Measurements from ENCODE around the gene RFTN1. TPM values are rescaled to one million over a fixed set of nuclear protein-coding genes. Genes with fewer than 3 reads are reported as not detected.

Gene RFTN1
- polyA plus RNA-seq, 2 donors, result 2.1 to 3.7 TPM

DNA sequence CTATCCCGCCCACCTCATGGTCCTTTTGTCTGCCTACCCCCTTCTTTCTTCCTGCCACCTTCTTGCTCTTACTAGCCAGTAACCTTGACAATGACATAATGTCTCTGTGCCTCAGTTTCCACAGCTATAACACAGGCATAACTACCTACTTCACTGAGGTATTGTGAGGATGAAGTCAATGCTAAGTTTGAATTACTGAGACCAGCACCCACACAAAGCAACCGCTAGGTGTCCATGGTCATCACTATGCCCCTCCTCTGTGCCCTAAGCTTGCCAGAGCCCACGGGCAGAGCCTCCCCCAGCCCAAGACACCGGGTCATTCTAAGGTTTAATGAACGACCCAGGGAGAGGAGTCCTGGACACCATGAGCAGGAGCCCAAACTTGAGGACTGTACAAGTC lies 146.9 kb downstream of the RFTN1 start:
- no peaks in the 10 kb centered on the region for H3K9me3 ChIP-seq (ENCODE audit: control insufficient read depth in 2 of 2, insufficient read depth in 1 of 2, low read depth in 1 of 2, low read length in 1 of 2)
- no peak overlapping the region for H3K4me3 ChIP-seq (ENCODE audit: low read depth in 1 of 2, low read length in 2 of 2)
- H3K36me3 ChIP-seq (ENCODE audit: control insufficient read depth in 2 of 2, insufficient read depth in 2 of 2, low read length in 1 of 2), result peaks cover 0 to 9% of the 10 kb centered on the region in 2 donors
- no peaks in the 10 kb centered on the region for H3K27me3 ChIP-seq (ENCODE audit: control insufficient read depth in 1 of 2, insufficient read depth in 2 of 2, low read length in 2 of 2)
- H3K27ac ChIP-seq (ENCODE audit: low read depth in 2 of 2, low read length in 1 of 2), result no peak overlapping the region
- H3K4me1 ChIP-seq (ENCODE audit: control insufficient read depth in 2 of 2, insufficient read depth in 2 of 2, low read length in 1 of 2), result no peaks in the 10 kb centered on the region
- WGBS, 2 donors, result 74 to 78% methylated on average over 5 of the region's 5 CpGs

GRCh38 chr3:16365491-16366128 lies 147.9 kb downstream of the RFTN1 start:
- WGBS, 2 donors, result 81% methylated on average over 6 of the region's 6 CpGs
- H3K36me3 ChIP-seq (ENCODE audit: control insufficient read depth in 2 of 2, insufficient read depth in 2 of 2, low read length in 1 of 2), result peaks cover 0 to 9% of the 10 kb centered on the region in 2 donors
- no peaks in the 10 kb centered on the region for H3K9me3 ChIP-seq (ENCODE audit: control insufficient read depth in 2 of 2, insufficient read depth in 1 of 2, low read depth in 1 of 2, low read length in 1 of 2)
- H3K27me3 ChIP-seq (ENCODE audit: control insufficient read depth in 1 of 2, insufficient read depth in 2 of 2, low read length in 2 of 2), result no peaks in the 10 kb centered on the region
- H3K4me1 ChIP-seq (ENCODE audit: control insufficient read depth in 2 of 2, insufficient read depth in 2 of 2, low read length in 1 of 2), result no peaks in the 10 kb centered on the region
- H3K4me3 ChIP-seq (ENCODE audit: low read depth in 1 of 2, low read length in 2 of 2), result no peak overlapping the region
- no peak overlapping the region for H3K27ac ChIP-seq (ENCODE audit: low read depth in 2 of 2, low read length in 1 of 2)

- Histone ChIP-seq H3K4me3 (ENCODE audit: low read depth in 1 of 2, low read length in 2 of 2) (no peak overlapping the region), H3K36me3 (ENCODE audit: control insufficient read depth in 2 of 2, insufficient read depth in 2 of 2, low read length in 1 of 2) (peaks cover 0 to 9% of the 10 kb centered on the region in 2 donors), H3K9me3 (ENCODE audit: control insufficient read depth in 2 of 2, insufficient read depth in 1 of 2, low read depth in 1 of 2, low read length in 1 of 2) (no peaks in the 10 kb centered on the region), H3K27ac (ENCODE audit: low read depth in 2 of 2, low read length in 1 of 2) (no peak overlapping the region), H3K27me3 (ENCODE audit: control insufficient read depth in 1 of 2, insufficient read depth in 2 of 2, low read length in 2 of 2) (no peaks in the 10 kb centered on the region), H3K4me1 (ENCODE audit: control insufficient read depth in 2 of 2, insufficient read depth in 2 of 2, low read length in 1 of 2) (no peaks in the 10 kb centered on the region)
- WGBS, 2 donors, result 70 to 78% methylated on average over 2 of the region's 2 CpGs
These were observed 148.5 kb downstream of the RFTN1 start for GRCh38 chr3:16364963-16365362.

DNA sequence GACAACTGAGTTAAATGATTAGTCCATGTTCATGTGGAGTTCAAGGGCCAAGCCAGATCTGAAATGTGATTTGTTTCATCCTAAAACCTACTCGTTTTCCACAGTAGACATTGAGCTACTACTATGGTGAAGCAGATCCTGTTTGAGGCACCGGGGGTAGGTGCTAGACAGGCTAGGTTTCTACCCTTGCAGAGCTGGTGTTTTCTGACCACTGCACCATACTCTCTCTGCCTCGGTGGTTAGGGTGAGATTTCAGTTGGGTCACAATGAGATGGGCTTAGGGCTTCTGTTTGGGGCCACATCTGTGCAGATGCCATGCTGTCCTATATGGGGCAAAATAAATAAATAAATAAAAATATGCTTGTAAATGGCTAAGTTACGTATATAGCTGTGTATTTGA lies 149.2 kb downstream of the RFTN1 start:
- Histone ChIP-seq H3K4me3 (ENCODE audit: low read depth in 1 of 2, low read length in 2 of 2) (no peak overlapping the region), H3K27me3 (ENCODE audit: control insufficient read depth in 1 of 2, insufficient read depth in 2 of 2, low read length in 2 of 2) (no peaks in the 10 kb centered on the region), H3K27ac (ENCODE audit: low read depth in 2 of 2, low read length in 1 of 2) (no peak overlapping the region), H3K9me3 (ENCODE audit: control insufficient read depth in 2 of 2, insufficient read depth in 1 of 2, low read depth in 1 of 2, low read length in 1 of 2) (no peaks in the 10 kb centered on the region), H3K36me3 (ENCODE audit: control insufficient read depth in 2 of 2, insufficient read depth in 2 of 2, low read length in 1 of 2) (peaks cover 0 to 9% of the 10 kb centered on the region in 2 donors), H3K4me1 (ENCODE audit: control insufficient read depth in 2 of 2, insufficient read depth in 2 of 2, low read length in 1 of 2) (no peaks in the 10 kb centered on the region)
- WGBS, 2 donors, result 86 to 89% methylated on average over 4 of the region's 4 CpGs

DNA sequence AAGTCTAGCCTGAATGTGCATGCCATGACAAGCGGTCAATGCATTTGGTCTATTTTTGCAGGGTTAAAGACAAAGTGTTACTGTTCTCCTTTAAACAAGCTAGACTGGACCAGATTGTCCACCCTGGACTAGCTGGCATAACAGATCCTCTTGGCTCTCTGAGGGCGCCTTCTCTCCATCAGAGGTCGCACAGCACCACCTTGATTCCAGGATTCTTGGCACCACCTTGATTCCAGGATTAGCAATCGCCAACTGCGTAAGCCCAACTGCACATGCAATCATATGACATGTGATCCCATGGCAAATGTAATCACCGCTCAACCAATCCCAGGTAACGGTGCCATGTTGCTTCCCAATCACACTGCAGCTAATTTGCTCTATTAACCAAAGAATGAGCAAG lies 149.9 kb downstream of the RFTN1 start:
- H3K4me3 ChIP-seq (ENCODE audit: low read depth in 1 of 2, low read length in 2 of 2), result no peak overlapping the region
- H3K27me3 ChIP-seq (ENCODE audit: control insufficient read depth in 1 of 2, insufficient read depth in 2 of 2, low read length in 2 of 2), result no peaks in the 10 kb centered on the region
- H3K9me3 ChIP-seq (ENCODE audit: control insufficient read depth in 2 of 2, insufficient read depth in 1 of 2, low read depth in 1 of 2, low read length in 1 of 2), result no peaks in the 10 kb centered on the region
- peaks cover 0 to 9% of the 10 kb centered on the region in 2 donors for H3K36me3 ChIP-seq (ENCODE audit: control insufficient read depth in 2 of 2, insufficient read depth in 2 of 2, low read length in 1 of 2)
- 96 to 98% methylated on average over 7 of the region's 7 CpGs for WGBS, 2 donors
- H3K27ac ChIP-seq (ENCODE audit: low read depth in 2 of 2, low read length in 1 of 2), result no peak overlapping the region
- no peaks in the 10 kb centered on the region for H3K4me1 ChIP-seq (ENCODE audit: control insufficient read depth in 2 of 2, insufficient read depth in 2 of 2, low read length in 1 of 2)

DNA sequence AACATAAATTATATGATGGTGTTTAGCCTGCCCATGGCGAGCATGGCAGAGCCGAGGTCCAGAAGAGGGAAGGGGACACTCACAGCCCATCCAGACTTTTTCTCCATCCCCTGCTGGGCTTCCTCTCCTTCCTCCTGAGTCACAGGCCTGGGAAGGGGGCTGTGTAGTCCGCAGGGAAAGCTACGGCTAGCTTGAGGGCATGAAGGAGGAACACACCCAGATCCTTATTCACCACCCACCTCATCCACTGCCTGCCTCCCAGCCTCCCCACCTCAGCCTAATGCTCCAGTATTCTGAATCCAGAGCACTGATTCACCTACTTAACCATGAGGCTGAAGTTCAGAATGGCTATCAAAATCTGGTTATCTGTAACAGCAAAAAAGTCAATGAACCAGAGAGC lies 150.7 kb downstream of the RFTN1 start:
- H3K4me1 ChIP-seq (ENCODE audit: control insufficient read depth in 2 of 2, insufficient read depth in 2 of 2, low read length in 1 of 2), result no peaks in the 10 kb centered on the region
- H3K4me3 ChIP-seq (ENCODE audit: low read depth in 1 of 2, low read length in 2 of 2), result no peak overlapping the region
- no peaks in the 10 kb centered on the region for H3K27me3 ChIP-seq (ENCODE audit: control insufficient read depth in 1 of 2, insufficient read depth in 2 of 2, low read length in 2 of 2)
- no peak overlapping the region for H3K27ac ChIP-seq (ENCODE audit: low read depth in 2 of 2, low read length in 1 of 2)
- no peaks in the 10 kb centered on the region for H3K9me3 ChIP-seq (ENCODE audit: control insufficient read depth in 2 of 2, insufficient read depth in 1 of 2, low read depth in 1 of 2, low read length in 1 of 2)
- peaks cover 0 to 7% of the 10 kb centered on the region in 2 donors for H3K36me3 ChIP-seq (ENCODE audit: control insufficient read depth in 2 of 2, insufficient read depth in 2 of 2, low read length in 1 of 2)
- 87% methylated on average over 4 of the region's 4 CpGs for WGBS, 2 donors

GRCh38 chr3:16361087-16361486 lies 152.4 kb downstream of the RFTN1 start:
- Histone ChIP-seq H3K4me3 (ENCODE audit: low read depth in 1 of 2, low read length in 2 of 2) (no peak overlapping the region), H3K27me3 (ENCODE audit: control insufficient read depth in 1 of 2, insufficient read depth in 2 of 2, low read length in 2 of 2) (no peaks in the 10 kb centered on the region), H3K36me3 (ENCODE audit: control insufficient read depth in 2 of 2, insufficient read depth in 2 of 2, low read length in 1 of 2) (peaks cover 0 to 7% of the 10 kb centered on the region in 2 donors), H3K27ac (ENCODE audit: low read depth in 2 of 2, low read length in 1 of 2) (no peak overlapping the region), H3K9me3 (ENCODE audit: control insufficient read depth in 2 of 2, insufficient read depth in 1 of 2, low read depth in 1 of 2, low read length in 1 of 2) (no peaks in the 10 kb centered on the region), H3K4me1 (ENCODE audit: control insufficient read depth in 2 of 2, insufficient read depth in 2 of 2, low read length in 1 of 2) (no peaks in the 10 kb centered on the region)

GRCh38 chr3:16359331-16359730 lies 154.2 kb downstream of the RFTN1 start:
- no peaks in the 10 kb centered on the region for H3K9me3 ChIP-seq (ENCODE audit: control insufficient read depth in 2 of 2, insufficient read depth in 1 of 2, low read depth in 1 of 2, low read length in 1 of 2)
- 56 to 63% methylated on average over 4 of the region's 4 CpGs for WGBS, 2 donors
- peaks cover 0 to 7% of the 10 kb centered on the region in 2 donors for H3K36me3 ChIP-seq (ENCODE audit: control insufficient read depth in 2 of 2, insufficient read depth in 2 of 2, low read length in 1 of 2)
- no peak overlapping the region for H3K4me3 ChIP-seq (ENCODE audit: low read depth in 1 of 2, low read length in 2 of 2)
- peaks cover 0 to 3% of the 10 kb centered on the region in 2 donors for H3K4me1 ChIP-seq (ENCODE audit: control insufficient read depth in 2 of 2, insufficient read depth in 2 of 2, low read length in 1 of 2)
- no peak overlapping the region for H3K27ac ChIP-seq (ENCODE audit: low read depth in 2 of 2, low read length in 1 of 2)
- H3K27me3 ChIP-seq (ENCODE audit: control insufficient read depth in 1 of 2, insufficient read depth in 2 of 2, low read length in 2 of 2), result no peaks in the 10 kb centered on the region

- no peak overlapping the region for H3K27ac ChIP-seq (ENCODE audit: low read depth in 2 of 2, low read length in 1 of 2)
- peaks cover 0 to under 1% of the 10 kb centered on the region in 2 donors for H3K36me3 ChIP-seq (ENCODE audit: control insufficient read depth in 2 of 2, insufficient read depth in 2 of 2, low read length in 1 of 2)
- no peaks in the 10 kb centered on the region for H3K9me3 ChIP-seq (ENCODE audit: control insufficient read depth in 2 of 2, insufficient read depth in 1 of 2, low read depth in 1 of 2, low read length in 1 of 2)
- no peak overlapping the region for H3K4me3 ChIP-seq (ENCODE audit: low read depth in 1 of 2, low read length in 2 of 2)
- no peaks in the 10 kb centered on the region for H3K27me3 ChIP-seq (ENCODE audit: control insufficient read depth in 1 of 2, insufficient read depth in 2 of 2, low read length in 2 of 2)
- 74 to 77% methylated on average over 3 of the region's 3 CpGs for WGBS, 2 donors
- peaks cover 0 to 3% of the 10 kb centered on the region in 2 donors for H3K4me1 ChIP-seq (ENCODE audit: control insufficient read depth in 2 of 2, insufficient read depth in 2 of 2, low read length in 1 of 2)
These were observed 155.2 kb downstream of the RFTN1 start for GRCh38 chr3:16358336-16358735.
